ENCODE results near the gene CCDC12.
A peak's percentile ranks its signal among the peaks of the same experiment; 100 is the strongest.
"Not testable (repeated sequence)": the region's sequence is repeated elsewhere in the genome, so short reads cannot be mapped to it uniquely, and the experiment has no call there.

Gene CCDC12

DNA sequence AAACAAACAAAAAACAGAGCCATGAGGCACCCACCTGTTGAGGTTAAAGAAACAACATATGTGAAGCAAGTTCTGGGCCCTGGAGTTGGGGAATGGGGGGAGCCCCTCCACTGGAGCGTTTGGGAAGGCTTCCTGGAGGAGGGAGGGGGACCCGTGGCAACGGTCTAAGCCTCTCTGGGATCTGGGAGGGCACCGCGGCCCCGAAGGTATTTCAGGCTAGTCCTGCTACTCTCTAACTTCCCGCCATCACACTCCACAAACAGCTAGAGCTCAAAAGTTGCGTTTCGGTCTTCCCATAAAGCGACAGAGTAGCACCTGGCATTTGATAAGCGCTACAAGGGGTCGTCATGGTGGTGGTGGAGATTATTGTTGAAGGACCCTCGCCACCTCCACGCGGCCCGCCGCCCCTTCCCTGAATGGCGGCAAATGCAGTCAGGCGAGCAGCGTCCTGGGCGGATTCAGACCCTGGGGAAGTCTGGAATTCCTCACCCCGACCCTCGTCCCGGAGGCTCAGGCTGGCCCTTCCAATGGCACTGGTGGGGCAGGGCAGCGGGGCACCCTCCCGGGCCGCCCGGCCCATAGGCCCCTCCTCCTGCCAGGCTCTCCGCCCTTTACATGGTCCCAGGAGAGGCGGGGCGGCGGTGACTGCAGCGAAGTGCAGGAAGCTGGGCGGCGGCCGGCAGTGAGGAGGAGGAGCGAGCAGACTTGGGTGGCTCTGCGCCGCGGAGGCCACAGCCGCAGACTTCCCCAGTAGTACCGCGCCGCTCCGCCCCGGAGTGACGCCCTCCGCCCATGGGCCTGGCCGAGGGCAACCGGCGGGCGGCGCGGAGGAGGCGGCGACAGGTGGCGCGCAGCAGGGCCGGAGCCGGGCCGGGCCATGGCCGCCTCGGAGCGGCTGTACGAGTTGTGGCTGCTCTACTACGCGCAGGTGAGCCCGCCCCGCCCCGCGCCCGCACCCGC lies 2.7 kb upstream of the CCDC12 start, which contains the start of gene NBEAL2:
TSS of gene NBEAL2 (plus strand) at position 682 of the 960 bp plus-strand sequence. CDS start at position 878, 196 bp downstream.
- DNase-seq, result peak; percentile 85 to 92 (median 88)

- DNase-seq, result no peak
Observed at GRCh38 chr3:46978381-46978780, 1.8 kb upstream of the CCDC12 start.

- DNase-seq, result no peak
Observed at GRCh38 chr3:46977811-46978195, 1.3 kb upstream of the CCDC12 start.

DNA sequence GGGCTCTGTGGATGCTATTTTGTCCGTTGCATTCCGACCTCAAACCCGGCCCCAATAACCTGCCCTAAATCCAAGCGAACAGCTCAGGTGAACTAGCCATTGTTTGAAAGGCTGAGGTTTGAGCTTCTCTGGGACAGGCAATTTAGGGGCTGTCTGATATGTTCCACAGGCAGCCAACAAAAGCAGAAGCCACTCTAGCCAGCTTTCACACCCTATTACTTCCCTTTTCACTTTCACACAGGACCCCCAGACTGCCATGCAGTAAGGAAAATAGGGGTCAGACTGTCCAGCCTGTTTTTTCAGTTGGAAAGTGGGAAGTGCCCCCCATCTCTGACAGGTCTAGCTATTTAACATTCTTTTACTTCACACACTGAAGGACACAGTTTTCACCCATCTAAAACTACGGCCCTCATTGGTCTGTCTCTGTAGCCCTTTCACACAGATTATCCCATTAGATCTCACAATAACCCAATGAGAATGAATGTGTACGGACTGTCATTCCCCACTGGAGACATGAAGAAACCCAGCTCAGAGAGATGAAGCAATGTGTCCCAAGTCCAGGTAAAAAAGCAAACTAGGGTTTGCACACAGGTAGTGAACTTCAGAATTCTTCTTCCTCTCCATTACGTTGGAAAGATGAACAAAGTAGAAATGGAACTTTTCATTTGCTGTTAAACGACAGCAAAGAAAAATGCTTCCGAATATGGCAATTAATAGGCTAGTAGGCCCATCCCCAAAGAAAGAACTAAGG lies 1.9 kb downstream of the CCDC12 start:
- DNase-seq, result no peak

- DNase-seq, result no peak
Observed at GRCh38 chr3:46972396-46972795, 4.1 kb downstream of the CCDC12 start.

GRCh38 chr3:46971742-46972141 lies 4.8 kb downstream of the CCDC12 start:
- DNase-seq, result no peak

DNA sequence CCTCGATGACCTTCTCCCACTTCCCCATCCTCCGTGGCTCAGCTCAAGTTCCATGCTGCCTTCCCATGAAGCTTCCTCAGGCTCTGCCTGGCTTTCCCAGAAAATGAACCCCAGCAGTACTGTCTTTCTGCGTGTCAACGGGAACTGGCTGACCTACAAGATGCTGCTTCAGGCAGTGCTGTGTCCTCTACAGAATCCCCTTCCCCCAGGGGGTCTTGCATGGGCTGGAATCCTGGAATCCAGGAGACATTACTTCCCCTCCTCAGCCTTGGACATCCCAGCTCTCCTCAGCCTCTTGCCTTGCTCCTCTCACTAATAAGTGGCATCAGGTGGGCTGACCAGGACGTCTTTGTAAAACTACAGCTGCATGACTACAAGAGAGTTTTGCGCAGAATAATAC lies 5.4 kb downstream of the CCDC12 start:
- DNase-seq, result no peak

DNA sequence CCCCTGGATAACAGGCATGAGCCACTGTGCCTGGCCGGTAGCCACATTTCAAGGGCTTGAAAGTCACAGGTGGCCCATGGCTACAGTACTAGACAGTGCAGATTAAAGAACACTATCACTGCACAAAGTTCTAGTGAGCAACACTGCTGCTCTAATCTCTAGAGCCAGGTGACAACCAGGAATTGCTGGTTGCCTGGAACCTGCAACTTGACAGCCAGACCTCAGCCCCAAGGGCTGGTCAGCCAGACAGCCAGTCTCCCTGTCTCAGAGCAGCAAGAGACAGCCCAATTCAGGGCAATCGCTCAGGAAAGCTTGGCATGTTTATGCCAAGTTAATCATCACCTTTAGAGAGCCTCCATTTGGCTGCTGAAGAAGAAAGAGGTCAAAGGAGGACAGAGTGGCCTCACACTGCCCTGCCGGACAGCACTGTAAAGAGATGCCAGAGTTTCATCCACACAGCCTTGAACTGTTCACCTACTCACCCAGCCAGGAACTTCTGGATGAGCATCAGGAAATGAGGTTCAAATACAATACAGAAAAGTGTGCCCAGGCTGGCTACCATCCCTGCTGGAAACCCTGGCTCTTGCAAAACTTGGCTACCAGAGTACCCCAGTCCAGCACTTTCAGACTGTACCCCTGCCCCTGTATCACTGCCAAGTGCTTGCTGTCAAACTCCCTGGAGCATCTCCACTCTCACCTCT lies 6.0 kb downstream of the CCDC12 start:
- no peak for DNase-seq

GRCh38 chr3:46968783-46969428 lies 7.6 kb downstream of the CCDC12 start:
- no peak for DNase-seq

DNA sequence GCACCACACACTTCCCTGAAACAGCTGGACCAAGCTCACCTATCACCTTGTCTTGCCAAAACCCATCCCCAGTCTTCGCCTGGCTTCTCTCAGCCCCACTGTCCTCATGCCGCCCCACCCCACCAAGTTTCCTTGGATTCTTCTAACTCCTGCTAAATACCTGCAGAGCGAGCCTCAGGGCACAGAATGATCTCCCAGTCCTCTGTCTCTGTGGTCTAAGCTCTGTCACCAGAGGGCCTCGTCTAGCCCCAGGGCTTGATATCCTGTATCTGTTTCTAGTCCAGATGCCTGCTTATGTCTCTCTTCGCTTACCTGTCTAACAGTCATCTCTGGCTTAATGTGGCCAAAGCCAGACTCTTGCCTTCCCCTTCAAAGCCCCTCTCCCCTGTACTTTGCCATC lies 9.7 kb downstream of the CCDC12 start:
- no peak for DNase-seq

DNA sequence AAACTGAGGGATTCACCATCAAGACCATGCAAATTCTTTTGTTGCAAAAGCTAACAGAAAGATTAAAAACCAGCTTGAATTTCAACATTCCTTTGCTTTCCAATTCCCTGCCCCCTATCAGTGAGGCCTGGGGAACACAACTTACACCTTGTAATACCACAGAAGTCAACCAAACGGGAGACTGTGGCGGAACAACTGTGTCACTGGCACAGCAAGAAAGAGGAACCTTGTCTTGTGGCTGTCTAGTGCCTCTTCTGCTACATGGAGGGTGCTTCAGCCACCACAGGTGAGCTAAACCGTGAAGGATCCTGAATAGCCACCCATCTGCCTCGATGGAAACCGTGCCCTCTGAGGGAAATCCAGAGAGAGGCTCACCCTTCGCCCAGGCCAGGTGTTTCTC lies 11.4 kb downstream of the CCDC12 start:
- no peak for DNase-seq

DNA sequence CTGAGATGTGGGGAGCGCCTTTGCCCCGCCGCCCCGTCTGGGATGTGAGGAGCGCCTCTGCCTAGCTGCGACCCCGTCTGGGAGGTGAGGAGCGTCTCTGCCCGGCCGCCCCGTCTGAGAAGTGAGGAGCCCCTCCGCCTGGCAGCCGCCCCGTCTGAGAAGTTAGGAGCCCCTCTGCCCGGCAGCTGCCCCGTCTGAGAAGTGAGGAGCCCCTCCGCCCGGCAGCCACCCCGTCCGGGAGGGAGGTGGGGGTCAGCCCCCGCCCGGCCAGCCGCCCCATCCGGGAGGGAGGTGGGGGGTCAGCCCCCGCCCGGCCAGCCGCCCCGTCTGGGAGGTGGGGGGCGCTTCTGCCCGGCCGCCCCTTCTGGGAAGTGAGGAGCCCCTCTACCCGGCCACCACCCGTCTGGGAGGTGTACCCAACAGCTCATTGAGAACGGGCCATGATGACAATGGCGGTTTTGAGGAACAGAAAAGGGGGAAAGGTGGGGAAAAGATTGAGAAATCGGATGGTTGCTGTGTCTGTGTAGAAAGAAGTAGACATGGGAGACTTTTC lies 12.4 kb downstream of the CCDC12 start:
- DNase-seq, result not testable (repeated sequence)

DNA sequence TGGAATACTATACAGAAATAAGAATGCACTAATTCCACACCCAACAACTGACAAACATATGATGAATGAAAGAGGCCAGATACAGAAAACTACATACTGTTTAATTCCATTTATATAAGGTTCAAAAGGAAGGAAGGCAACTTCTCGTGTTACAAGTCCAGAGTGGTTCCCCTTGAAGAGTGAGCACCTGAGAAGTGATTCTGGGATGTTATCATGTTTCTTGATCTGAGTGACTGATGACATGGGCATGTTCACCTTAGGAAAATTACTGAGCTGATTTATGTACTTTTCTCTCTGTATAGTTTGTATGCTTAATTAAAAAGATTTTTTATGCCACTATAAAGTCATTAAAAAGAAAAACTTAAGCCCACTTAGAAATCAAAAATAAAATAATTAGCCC lies 13.6 kb downstream of the CCDC12 start:
- no peak for DNase-seq

DNA sequence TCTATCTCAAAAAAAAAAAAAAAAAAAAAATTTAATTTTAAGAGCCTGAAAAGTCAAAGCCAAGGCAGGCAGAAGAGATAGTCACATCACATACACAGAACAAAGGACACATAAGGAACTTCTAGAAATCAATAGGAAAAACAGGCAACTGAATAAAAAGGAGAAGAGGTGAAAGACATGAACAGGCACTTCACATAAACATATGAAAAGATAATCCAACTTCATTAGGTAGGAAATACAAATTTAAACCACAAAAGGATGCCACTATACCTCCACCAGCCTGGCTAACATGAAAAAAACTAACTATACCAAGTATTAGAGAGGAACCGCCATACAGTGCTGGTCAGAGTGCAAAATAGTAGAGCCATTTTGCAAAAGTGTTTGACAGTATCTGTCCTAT lies 14.1 kb downstream of the CCDC12 start:
- DNase-seq, result no peak

- no peak for DNase-seq
Observed at GRCh38 chr3:46960835-46961234, 15.7 kb downstream of the CCDC12 start.

DNA sequence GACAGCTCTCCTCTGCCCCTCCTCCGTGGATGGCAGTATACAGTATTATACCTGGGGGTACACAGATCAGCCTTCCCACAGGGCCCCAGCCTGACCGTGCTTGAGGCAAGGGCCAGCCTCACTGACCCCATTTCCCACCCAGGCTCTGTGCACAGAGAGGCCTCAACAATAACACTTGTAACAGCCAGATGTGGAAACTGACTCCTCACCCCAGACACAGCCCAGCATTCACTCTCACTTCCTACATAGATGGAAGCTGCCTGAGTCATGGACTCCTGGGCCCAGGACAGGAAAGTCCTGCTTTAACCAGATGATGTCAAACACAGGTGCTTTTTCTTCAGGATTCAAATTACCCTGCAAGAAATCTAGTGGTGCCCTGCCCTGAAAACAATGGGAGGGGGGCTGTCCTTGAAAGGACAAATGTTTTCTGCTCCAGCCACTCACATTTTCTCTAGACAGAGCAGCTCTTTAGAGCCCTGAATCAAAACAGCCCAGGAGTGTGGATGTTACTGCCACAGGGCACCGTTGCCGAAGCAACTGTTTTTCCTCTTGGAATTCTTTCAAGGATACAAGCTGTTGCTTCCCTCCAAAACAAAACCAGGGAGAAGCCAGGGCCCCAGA lies 16.4 kb downstream of the CCDC12 start:
- DNase-seq, result no peak

- no peak for DNase-seq
Observed at GRCh38 chr3:46959161-46959511, 17.4 kb downstream of the CCDC12 start.

DNA sequence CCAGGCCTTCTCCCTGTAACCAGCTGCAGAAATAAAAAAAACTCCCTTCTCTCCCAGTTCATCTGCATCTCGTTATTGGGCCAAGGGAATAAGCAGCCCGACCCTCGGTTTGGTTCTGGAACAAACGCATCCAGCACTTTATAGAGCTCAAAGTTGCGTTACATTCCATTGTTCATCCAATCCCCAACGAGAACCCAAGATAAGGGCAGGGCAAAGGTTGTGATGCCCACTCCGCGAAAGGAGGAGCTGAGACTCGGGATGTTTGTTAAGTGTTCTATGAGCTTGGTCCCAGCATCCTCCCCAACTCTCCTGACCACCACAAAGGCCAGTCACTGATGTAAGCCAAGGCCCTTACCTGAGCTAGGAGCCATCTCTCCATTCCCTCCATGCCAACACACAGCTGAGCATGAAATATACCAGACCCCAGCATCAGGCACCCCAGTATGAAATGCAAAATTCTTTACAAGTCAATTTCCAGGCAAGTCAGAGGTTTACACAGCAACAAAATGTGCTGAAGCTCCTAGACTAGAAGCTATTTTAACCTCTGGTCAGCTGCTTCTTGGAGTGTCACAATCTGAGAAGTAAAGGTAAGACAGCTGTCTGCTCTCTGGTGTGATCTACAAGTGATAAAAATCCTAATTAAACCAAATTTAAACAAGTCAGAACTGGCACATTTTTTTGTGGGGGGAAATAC lies 17.9 kb downstream of the CCDC12 start:
- no peak for DNase-seq

- no peak for DNase-seq
Observed at GRCh38 chr3:46957092-46957820, 19.3 kb downstream of the CCDC12 start.

DNA sequence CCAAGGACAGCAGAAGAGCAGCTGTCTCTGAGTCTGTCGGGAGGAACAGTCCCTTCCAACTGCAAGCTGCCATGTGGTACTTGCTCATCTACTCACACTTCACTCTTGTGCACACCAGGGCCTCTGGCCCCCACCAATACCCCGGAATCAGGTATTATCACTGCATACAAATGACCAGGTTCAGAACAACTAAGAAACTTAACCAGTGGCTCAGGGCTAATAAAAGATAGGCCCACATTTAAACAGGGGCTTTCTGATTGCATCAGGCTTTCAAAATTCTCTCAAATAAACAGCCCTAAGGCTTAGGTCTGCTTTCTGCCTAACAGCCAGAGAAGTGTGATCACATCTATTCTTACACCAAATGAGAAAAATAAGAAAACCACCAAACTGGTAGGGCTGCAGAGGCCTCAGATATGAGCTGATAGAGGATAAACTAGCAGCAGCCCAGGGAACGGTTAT lies 20.7 kb downstream of the CCDC12 start:
- DNase-seq, result no peak

DNA sequence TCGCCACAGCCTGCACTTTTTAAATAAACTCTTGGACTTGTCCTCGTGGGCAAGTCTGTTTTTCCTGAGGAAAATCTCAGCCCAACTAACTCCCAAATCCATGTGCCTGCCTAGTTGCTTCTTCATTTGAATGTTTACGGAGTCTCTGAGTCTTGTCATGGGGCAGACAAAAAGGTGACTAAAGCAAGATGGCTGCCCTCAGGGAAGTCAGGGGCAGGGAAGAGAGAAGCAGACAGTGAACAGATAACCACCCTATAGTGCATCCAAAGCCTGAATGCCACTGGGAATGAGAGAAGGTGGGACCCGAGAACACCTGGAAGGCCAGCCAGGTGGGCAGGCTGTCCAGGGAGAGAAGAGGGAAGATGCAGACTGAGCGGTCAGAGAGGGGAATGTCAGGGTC lies 21.4 kb downstream of the CCDC12 start:
- DNase-seq, result no peak

Data from stimulated activated naive CD4-positive, alpha-beta T cell (primary cell).